A673 (cell line): ENCODE measurements around the gene AGGF1. TPM values are rescaled to one million over a fixed set of nuclear protein-coding genes. Genes with fewer than 3 reads are reported as not detected.
"Not testable (repeated sequence)": the region's sequence is repeated elsewhere in the genome, so short reads cannot be mapped to it uniquely, and the experiment has no call there.

ENCODE experiments used
- BruUV-seq: library from RNA; stranded (reverse); fragments of 400-500 nt; replicated peaks from 2 replicates; lab custom pipeline; 2021; lab: Mats Ljungman, UMichigan
- CTCF ChIA-PET: fragments of 300-600 bp; sonication (Branson Sonifier 250); formaldehyde crosslinking; loops from one replicate; lab custom pipeline; 2022; ENCODE audit warnings: antibody characterized with exemption; lab: Charles Lee
- POLR2A ChIA-PET: fragments of 300-600 bp; sonication (Branson Sonifier 250); formaldehyde crosslinking; loops from one replicate; lab custom pipeline; 2022; ENCODE audit warnings: antibody characterized with exemption; ENCODE audit not compliant: low non-redundant PET; lab: Charles Lee
- DNase-seq: peaks from one replicate; pipeline ENCODE4 v3.0.0-alpha.2; 2015; ENCODE audit warnings: low spot score
- H3K27ac ChIP-seq: fragments of 200-600 bp; sonication (generic); 2 replicates; pipeline ENCODE4 v1.5.1; 2016; ENCODE audit warnings: mixed run types, low read depth, mild to moderate bottlenecking, mixed read lengths, antibody characterized with exemption, low read length; ENCODE audit not compliant: poor library complexity, severe bottlenecking
- H3K27me3 ChIP-seq: fragments of 200-600 bp; sonication (generic); replicated peaks from 2 replicates; pipeline ENCODE4 v1.6.1; 2017; ENCODE audit warnings: mixed run types, low read depth, mild to moderate bottlenecking, mixed read lengths, antibody characterized with exemption, low read length; ENCODE audit not compliant: insufficient read depth, poor library complexity
- H3K36me3 ChIP-seq: fragments of 200-600 bp; sonication (generic); 2 replicates; pipeline ENCODE4 v1.6.1; 2016; ENCODE audit warnings: mixed run types, mild to moderate bottlenecking, mixed read lengths, antibody characterized with exemption, low read length; ENCODE audit not compliant: insufficient read depth, poor library complexity, severe bottlenecking
- H3K4me1 ChIP-seq: fragments of 200-600 bp; sonication (generic); 2 replicates; pipeline ENCODE4 v1.6.1; 2017; ENCODE audit warnings: mixed run types, mild to moderate bottlenecking, mixed read lengths, antibody characterized with exemption, low read length; ENCODE audit not compliant: insufficient read depth, poor library complexity, severe bottlenecking
- H3K4me3 ChIP-seq: fragments of 200-600 bp; sonication (generic); 2 replicates; pipeline ENCODE4 v1.5.1; 2016; ENCODE audit warnings: low read depth, mixed run types, mild to moderate bottlenecking, mixed read lengths, low read length; ENCODE audit not compliant: poor library complexity, severe bottlenecking
- H3K9me3 ChIP-seq: fragments of 200-600 bp; sonication (generic); 2 replicates; pipeline ENCODE4 v1.6.1; 2016; ENCODE audit warnings: mixed run types, low read depth, mild to moderate bottlenecking, mixed read lengths, antibody characterized with exemption, low read length; ENCODE audit not compliant: poor library complexity, severe bottlenecking
- CTCF ChIP-seq: fragments of 300-800, 200-600 bp; sonication (generic); conservative IDR thresholded peaks from 2 replicates; pipeline ENCODE4 v1.5.1; 2017; ENCODE audit warnings: low read depth, mild to moderate bottlenecking, antibody characterized with exemption, low read length, moderate library complexity, mixed read lengths
- EZH2 ChIP-seq: fragments of 200-600 bp; sonication (generic); IDR thresholded peaks from 2 replicates; pipeline ENCODE4 v1.6.1; 2017; ENCODE audit warnings: borderline replicate concordance, low read depth, mild to moderate bottlenecking, mixed read lengths, antibody characterized with exemption, low read length; ENCODE audit not compliant: poor library complexity, severe bottlenecking
- intact Hi-C: fragments of 100-400 bp; cut with micrococcal nuclease; formaldehyde crosslinking; loops from one replicate; pipeline ENCODE4 v1.10.0; 2022; ENCODE audit not compliant: unreplicated experiment
- total RNA-seq: library from RNA; stranded (reverse); gene quantifications from 2 replicates; pipeline ENCODE4 v1.2.3, GENCODE V29; 2021

The AGGF1 gene
- total RNA-seq, 1 experiment from 2014 or later, result 20.9 TPM

GRCh38 chr5:77101298-77101697 lies 71.1 kb downstream of the AGGF1 start:
- Histone ChIP-seq H3K27ac (no peak overlapping the region), H3K4me3 (no peak overlapping the region), H3K36me3 (peaks cover 4% of the 10 kb centered on the region), H3K9me3 (no peaks in the 10 kb centered on the region), H3K27me3 (no peaks in the 10 kb centered on the region), H3K4me1 (no peaks in the 10 kb centered on the region)
- CTCF ChIA-PET, result no interaction called here
- DNase-seq, result no peak
- POLR2A ChIA-PET, result no interaction called here
- intact Hi-C loops, result no loop called here
- no TSS peak for BruUV-seq
- TF ChIP-seq EZH2 (no peak), CTCF (no peak)

DNA sequence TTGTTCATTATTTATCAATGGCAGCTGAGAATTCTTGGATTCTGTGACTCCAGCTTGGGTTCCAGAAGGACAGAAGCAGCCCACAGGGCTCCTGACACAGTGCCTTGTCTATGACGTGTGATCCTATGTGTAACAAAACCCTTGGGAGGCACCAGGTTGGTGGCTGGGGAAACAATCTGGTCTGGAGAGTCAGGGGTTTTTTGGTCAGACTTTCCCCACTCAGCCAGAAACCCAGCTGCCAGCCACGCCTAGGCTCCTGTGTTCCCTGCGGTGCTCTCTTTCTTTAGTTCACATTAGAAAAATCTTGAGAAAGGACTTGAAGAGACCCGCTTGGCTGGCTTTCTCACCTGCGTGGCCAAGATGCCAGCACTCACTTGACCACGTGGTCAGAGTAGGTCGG lies 72.3 kb downstream of the AGGF1 start:
- Histone ChIP-seq H3K4me1 (no peaks in the 10 kb centered on the region), H3K4me3 (no peak overlapping the region), H3K27me3 (no peaks in the 10 kb centered on the region), H3K9me3 (no peaks in the 10 kb centered on the region), H3K27ac (no peak overlapping the region), H3K36me3 (peaks cover 4% of the 10 kb centered on the region)
- intact Hi-C loops, result no loop called here
- DNase-seq, result no peak
- BruUV-seq, result no TSS peak
- ChIA-PET CTCF (no interaction called here), POLR2A (no interaction called here)
- no peak for TF ChIP-seq EZH2
- TF ChIP-seq CTCF, result no peak

DNA sequence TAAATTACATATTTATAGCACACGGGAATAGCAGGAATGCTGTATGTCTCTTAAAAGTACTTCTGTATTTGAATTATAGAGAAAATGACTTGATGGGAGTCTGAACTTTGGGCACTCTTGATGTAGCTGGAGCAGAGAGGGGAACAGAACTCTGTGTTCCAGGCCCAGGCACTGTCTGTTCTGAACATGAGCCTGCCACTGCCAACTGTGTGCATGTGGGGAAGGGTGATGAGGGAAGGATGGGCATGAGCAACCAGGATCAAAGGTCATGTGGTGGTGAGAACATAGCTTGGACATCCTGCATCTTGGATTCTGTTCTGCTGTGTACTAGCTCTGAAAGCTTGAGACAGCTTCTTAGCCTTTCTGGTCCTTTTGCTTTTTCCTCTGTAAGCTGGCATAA lies 73.3 kb downstream of the AGGF1 start:
- Histone ChIP-seq H3K27ac (no peak overlapping the region), H3K9me3 (no peaks in the 10 kb centered on the region), H3K36me3 (peaks cover 4% of the 10 kb centered on the region), H3K4me3 (no peak overlapping the region), H3K4me1 (no peaks in the 10 kb centered on the region), H3K27me3 (no peaks in the 10 kb centered on the region)
- no TSS peak for BruUV-seq
- TF ChIP-seq EZH2 (no peak), CTCF (no peak)
- ChIA-PET CTCF (no interaction called here), POLR2A (no interaction called here)
- intact Hi-C loops, result no loop called here
- no peak for DNase-seq

DNA sequence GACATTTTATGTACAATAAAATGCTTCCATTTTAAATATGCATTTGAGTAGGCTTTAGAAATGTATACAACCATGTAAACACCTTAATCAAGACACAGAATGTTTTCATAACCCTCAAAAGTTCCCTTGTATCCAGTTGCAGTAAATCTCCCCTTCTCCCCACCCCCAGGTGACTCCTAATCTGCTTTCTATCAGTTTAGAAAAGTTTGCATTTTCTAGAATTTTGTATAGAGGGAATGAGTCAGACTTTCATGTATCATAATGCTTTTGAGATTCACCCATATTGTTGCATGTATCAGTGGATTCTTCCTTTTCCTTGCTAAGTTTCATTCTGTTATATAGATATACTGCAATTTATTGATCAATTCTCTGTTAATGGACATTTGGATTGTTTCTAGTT lies 74.6 kb downstream of the AGGF1 start:
- Histone ChIP-seq H3K4me1 (no peaks in the 10 kb centered on the region), H3K27me3 (no peaks in the 10 kb centered on the region), H3K27ac (no peak overlapping the region), H3K36me3 (peaks cover 4% of the 10 kb centered on the region), H3K4me3 (no peak overlapping the region), H3K9me3 (no peaks in the 10 kb centered on the region)
- intact Hi-C loops, result no loop called here
- no peak for DNase-seq
- ChIA-PET POLR2A (no interaction called here), CTCF (no interaction called here)
- no peak for TF ChIP-seq CTCF
- TF ChIP-seq EZH2, result no peak
- no TSS peak for BruUV-seq

GRCh38 chr5:77107035-77107434 lies 76.8 kb downstream of the AGGF1 start:
- BruUV-seq, intact Hi-C loops, H3K36me3 ChIP-seq, H3K4me1 ChIP-seq, H3K27ac ChIP-seq, CTCF ChIA-PET, H3K27me3 ChIP-seq, DNase-seq, H3K4me3 ChIP-seq, POLR2A ChIA-PET, H3K9me3 ChIP-seq: not testable (repeated sequence)
